ENCODE results near the gene SMAD6. TPM values are rescaled to one million over a fixed set of nuclear protein-coding genes. Genes with fewer than 3 reads are reported as not detected.

The SMAD6 gene
- total RNA-seq, 1 experiment from 2014 or later: 19.9 TPM

- Histone ChIP-seq H3K4me1 (ENCODE audit: insufficient read depth, low read length) (peaks cover 20% of the 10 kb centered on the region), H2AFZ (ENCODE audit: low read length) (no peak overlapping the region), H3K27me3 (ENCODE audit: low read length) (no peaks in the 10 kb centered on the region), H3K4me2 (ENCODE audit: low read length) (no peak overlapping the region), H3K27ac (ENCODE audit: low read length) (no peak overlapping the region), H3K79me2 (ENCODE audit: low read length) (no peaks in the 10 kb centered on the region), H3K36me3 (ENCODE audit: low read depth, low read length) (no peaks in the 10 kb centered on the region), H3K9me3 (ENCODE audit: low read length) (no peaks in the 10 kb centered on the region), H3K9ac (ENCODE audit: low read length) (no peak overlapping the region), H3K4me3 (ENCODE audit: low read length) (no peak overlapping the region), H3F3A (ENCODE audit: low read length, unreplicated experiment) (no peaks in the 10 kb centered on the region), H4K20me1 (ENCODE audit: low read length) (no peaks in the 10 kb centered on the region), H3K9me2 (replicated peaks; ENCODE audit: low read length) (no peaks in the 10 kb centered on the region)
- TF ChIP-seq EZH2 (IDR thresholded peaks at IDR 0.05; ENCODE audit: low read length, unreplicated experiment) (no peak), EZH2phosphoT487 (IDR thresholded peaks at IDR 0.05; ENCODE audit: borderline replicate concordance, low read length) (no peak), CTCF (conservative IDR thresholded peaks at IDR 0.05; ENCODE audit: low read depth, low read length) (no peak)
- DNase-seq (no peak), ATAC-seq (no peak)
- no TSS peak for BruUV-seq (replicated peaks)
- ChIA-PET POLR2A (ENCODE audit: unreplicated experiment) (no interaction called here), CTCF (no interaction called here)
- intact Hi-C loops (cut with micrococcal nuclease): no loop called here
Measured at GRCh38 chr15:66826507-66826906, 124.5 kb downstream of the SMAD6 start.

GRCh38 chr15:66827039-66827697 is 125.1 kb downstream of the SMAD6 start:
- no peaks in the 10 kb centered on the region for H4K20me1 ChIP-seq (ENCODE audit: low read length)
- CTCF ChIA-PET: no interaction called here
- ATAC-seq: no peak

More at GRCh38 chr15:66827039-66827697, 125.1 kb downstream of the SMAD6 start:
- Histone ChIP-seq H3K27ac (ENCODE audit: low read length) (no peak overlapping the region), H3K4me2 (ENCODE audit: low read length) (no peak overlapping the region), H3K9ac (ENCODE audit: low read length) (no peak overlapping the region), H3K36me3 (ENCODE audit: low read depth, low read length) (no peaks in the 10 kb centered on the region), H3F3A (ENCODE audit: low read length, unreplicated experiment) (no peaks in the 10 kb centered on the region), H3K9me3 (ENCODE audit: low read length) (no peaks in the 10 kb centered on the region), H3K4me1 (ENCODE audit: insufficient read depth, low read length) (peaks cover 20% of the 10 kb centered on the region), H3K27me3 (ENCODE audit: low read length) (no peaks in the 10 kb centered on the region), H3K4me3 (ENCODE audit: low read length) (no peak overlapping the region), H2AFZ (ENCODE audit: low read length) (no peak overlapping the region), H3K79me2 (ENCODE audit: low read length) (no peaks in the 10 kb centered on the region), H3K9me2 (replicated peaks; ENCODE audit: low read length) (no peaks in the 10 kb centered on the region)
- POLR2A ChIA-PET (ENCODE audit: unreplicated experiment): no interaction called here
- no peak for DNase-seq
- TF ChIP-seq CTCF (conservative IDR thresholded peaks at IDR 0.05; ENCODE audit: low read depth, low read length): no peak
- no peak for TF ChIP-seq EZH2 (IDR thresholded peaks at IDR 0.05; ENCODE audit: low read length, unreplicated experiment)
- no peak for TF ChIP-seq EZH2phosphoT487 (IDR thresholded peaks at IDR 0.05; ENCODE audit: borderline replicate concordance, low read length)
- BruUV-seq (replicated peaks): no TSS peak
- intact Hi-C loops (cut with micrococcal nuclease): no loop called here
